HG03280 (cell line): ENCODE data around the gene PLA2G4F.

ENCODE experiments used
- ATAC-seq: cut with Tn5 transposase; IDR thresholded peaks from one replicate; pipeline ENCODE4 v1.9.1; 2021; ENCODE audit warnings: mild to moderate bottlenecking, moderate library complexity; ENCODE audit not compliant: unreplicated experiment

Gene PLA2G4F

GRCh38 chr15:42133886-42134502, 22.4 kb downstream of the PLA2G4F start:
- ATAC-seq: no peak

GRCh38 chr15:42133356-42133755, 23.1 kb downstream of the PLA2G4F start:
- ATAC-seq: no peak

- no peak for ATAC-seq
These were observed 24.3 kb downstream of the PLA2G4F start for GRCh38 chr15:42131826-42132806.

- no peak for ATAC-seq
These were observed 25.4 kb downstream of the PLA2G4F start for GRCh38 chr15:42131006-42131405.

- ATAC-seq: no peak
These were observed 26.0 kb downstream of the PLA2G4F start for GRCh38 chr15:42130246-42130986.

- ATAC-seq: no peak
These were observed 27.1 kb downstream of the PLA2G4F start for GRCh38 chr15:42129364-42129763.

GRCh38 chr15:42128476-42128875, 28.0 kb downstream of the PLA2G4F start:
- ATAC-seq: no peak

GRCh38 chr15:42123546-42123945, 32.9 kb downstream of the PLA2G4F start:
- ATAC-seq: no peak

- no peak for ATAC-seq
These were observed 34.8 kb downstream of the PLA2G4F start for GRCh38 chr15:42121682-42122081.

- no peak for ATAC-seq
These were observed 35.4 kb downstream of the PLA2G4F start for GRCh38 chr15:42121021-42121420.

- no peak for ATAC-seq
These were observed 36.2 kb downstream of the PLA2G4F start for GRCh38 chr15:42120285-42120684.

GRCh38 chr15:42119446-42119760, 37.0 kb downstream of the PLA2G4F start:
- ATAC-seq: no peak

- ATAC-seq: no peak
These were observed 37.6 kb downstream of the PLA2G4F start for GRCh38 chr15:42118650-42119445.

GRCh38 chr15:42111924-42112323, 44.5 kb downstream of the PLA2G4F start:
- no peak for ATAC-seq

GRCh38 chr15:42110367-42110766, 46.1 kb downstream of the PLA2G4F start:
- no peak for ATAC-seq

- ATAC-seq: no peak
These were observed 47.6 kb downstream of the PLA2G4F start for GRCh38 chr15:42108806-42109205.

- no peak for ATAC-seq
These were observed 48.2 kb downstream of the PLA2G4F start for GRCh38 chr15:42108189-42108588.

GRCh38 chr15:42107473-42107872, 49.0 kb downstream of the PLA2G4F start:
- no peak for ATAC-seq

GRCh38 chr15:42106288-42106687, 50.1 kb downstream of the PLA2G4F start:
- no peak for ATAC-seq

- ATAC-seq: no peak
These were observed 52.1 kb downstream of the PLA2G4F start for GRCh38 chr15:42104095-42104891.
